Keratinocyte (primary cell): ENCODE measurements around the gene DHX35. TPM values are rescaled to one million over a fixed set of nuclear protein-coding genes. Genes with fewer than 3 reads are reported as not detected.

Source experiments
- DNase-seq: peaks from one replicate; pipeline ENCODE4 v3.0.0-alpha.2; 2011; ENCODE audit warnings: low read depth, missing footprints, low spot score
- FAIRE-seq: peaks from 2 replicates; lab custom pipeline; 2011; peaks lifted over from hg19 to GRCh38; lab: Jason Lieb, UNC
- H2AFZ ChIP-seq: 2 replicates; pipeline ENCODE4 v1.6.0; 2012; ENCODE audit warnings: low read length, control low read depth, inconsistent platforms; ENCODE audit not compliant: control insufficient read depth
- H3K27ac ChIP-seq: 2 replicates; pipeline ENCODE4 v1.5.1; 2011; ENCODE audit warnings: low read length; ENCODE audit not compliant: control insufficient read depth, insufficient read depth
- H3K27me3 ChIP-seq: 3 replicates; pipeline ENCODE4 v1.6.0; 2011; ENCODE audit warnings: low read length; ENCODE audit not compliant: control insufficient read depth, insufficient read depth; ENCODE audit errors: extremely low read depth
- H3K36me3 ChIP-seq, 2 experiments: 2 replicates in 1 of 2; 3 replicates in 1 of 2; pipeline ENCODE4 v1.5.1; 2011; ENCODE audit warnings: low read length in 2 of 2, mild to moderate bottlenecking in 1 of 2; ENCODE audit not compliant: control insufficient read depth in 2 of 2, insufficient read depth in 2 of 2; ENCODE audit errors: extremely low read depth in 1 of 2
- H3K4me1 ChIP-seq: 3 replicates; pipeline ENCODE4 v1.5.1; 2011; ENCODE audit warnings: low read length; ENCODE audit not compliant: control insufficient read depth, insufficient read depth; ENCODE audit errors: extremely low read depth
- H3K4me2 ChIP-seq: 3 replicates; pipeline ENCODE4 v1.6.0; 2011; ENCODE audit warnings: low read depth, low read length; ENCODE audit not compliant: control insufficient read depth, insufficient read depth; ENCODE audit errors: extremely low read depth
- H3K4me3 ChIP-seq, 3 experiments: fragments of 200-600 bp in 1 of 3; sonication (generic) in 1 of 3; 2 replicates in 2 of 3; 3 replicates in 1 of 3; pipeline ENCODE4 v1.5.1; 2011 to 2016; ENCODE audit warnings: low read length in 3 of 3, mild to moderate bottlenecking in 3 of 3, control low read depth in 2 of 3, inconsistent platforms in 1 of 3, low read depth in 1 of 3, mixed read lengths in 1 of 3, mixed run types in 1 of 3, moderate library complexity in 1 of 3; ENCODE audit not compliant: control insufficient read depth in 2 of 3, insufficient read depth in 2 of 3; ENCODE audit errors: extremely low read depth in 1 of 3
- H3K79me2 ChIP-seq: 2 replicates; pipeline ENCODE4 v1.6.0; 2012; ENCODE audit warnings: low read length; ENCODE audit not compliant: control insufficient read depth, insufficient read depth
- H3K9ac ChIP-seq: 3 replicates; pipeline ENCODE4 v1.6.0; 2011; ENCODE audit warnings: low read length; ENCODE audit not compliant: control insufficient read depth, insufficient read depth; ENCODE audit errors: extremely low read depth
- H3K9me1 ChIP-seq: 3 replicates; pipeline ENCODE4 v1.6.0; 2011; ENCODE audit warnings: low read length; ENCODE audit not compliant: control insufficient read depth, insufficient read depth; ENCODE audit errors: extremely low read depth
- H3K9me3 ChIP-seq: 2 replicates; pipeline ENCODE4 v1.5.1; 2012; ENCODE audit warnings: low read depth, low read length; ENCODE audit not compliant: control insufficient read depth
- H4K20me1 ChIP-seq: 3 replicates; pipeline ENCODE4 v1.6.0; 2011; ENCODE audit warnings: low read length; ENCODE audit not compliant: control insufficient read depth, insufficient read depth; ENCODE audit errors: extremely low read depth
- CTCF ChIP-seq, 3 experiments: IDR thresholded peaks in 1 of 3; conservative IDR thresholded peaks in 1 of 3; optimal IDR thresholded peaks in 1 of 3; 2 replicates in 2 of 3; 3 replicates in 1 of 3; pipeline versions ENCODE3 to v1.5.1; 2011; ENCODE audit warnings: low read length in 3 of 3, mild to moderate bottlenecking in 3 of 3, moderate library complexity in 2 of 3, control low read depth in 1 of 3, inconsistent platforms in 1 of 3; ENCODE audit not compliant: insufficient read depth in 2 of 3; ENCODE audit errors: extremely low read depth in 1 of 3
- EZH2 ChIP-seq: IDR thresholded peaks from one replicate; pipeline ENCODE4 v1.6.1; 2012; ENCODE audit warnings: inconsistent platforms, mild to moderate bottlenecking, low read length, moderate library complexity
- dilution Hi-C: fragments of 300-500 bp; cut with MboI; formaldehyde crosslinking; loops from one replicate; pipeline ENCODE4 v1.7.0; 2020; ENCODE audit warnings: low sequenced_read_pairs; ENCODE audit not compliant: extremely low pct_ligation_motif_present
- polyA plus RNA-seq, 5 experiments: library from polyadenylated mRNA; depleted of rRNA in 3 of 5; stranded (reverse) in 3 of 5; stranded (forward) in 1 of 5; unstranded in 1 of 5; fragments of >200 nt; gene quantifications; 1 replicate in 1 of 5; 2 replicates in 3 of 5; 3 replicates in 1 of 5; pipeline versions ENCODE4 v1.2.1 to v1.2.3, GENCODE V29; 2011 to 2012; ENCODE audit warnings: missing spikeins in 2 of 5, low read depth in 1 of 5, low replicate concordance in 1 of 5

Gene DHX35
- polyA plus RNA-seq, 1 donor (not counting 4 experiments of a cell fraction or from before 2014, with no cell fraction given), result 9.8 TPM

GRCh38 chr20:38990728-38991127 lies 28.6 kb downstream of the DHX35 start:
- no peak overlapping the region for H2AFZ ChIP-seq
- H3K27ac ChIP-seq, result no peak overlapping the region
- no peaks in the 10 kb centered on the region for H4K20me1 ChIP-seq
- H3K9me1 ChIP-seq, result no peaks in the 10 kb centered on the region
- DNase-seq (no peak), FAIRE-seq (no peak)
- H3K27me3 ChIP-seq, result no peaks in the 10 kb centered on the region
- H3K4me3 ChIP-seq, result no peak overlapping the region
- no peak overlapping the region for H3K4me2 ChIP-seq
- H3K4me1 ChIP-seq, result peaks cover 5% of the 10 kb centered on the region
- H3K36me3 ChIP-seq, result peaks cover 0 to under 1% of the 10 kb centered on the region in 2 experiments
- H3K9ac ChIP-seq, result no peak overlapping the region
- no peaks in the 10 kb centered on the region for H3K79me2 ChIP-seq
- H3K9me3 ChIP-seq, result no peaks in the 10 kb centered on the region
- dilution Hi-C loops, result no loop called here
- TF ChIP-seq CTCF (optimal IDR thresholded peaks at IDR 0.05 in 1 of 3, IDR thresholded peaks at IDR 0.05 in 1 of 3, conservative IDR thresholded peaks at IDR 0.05 in 1 of 3; ENCODE audit: extremely low read depth in 1 of 3, insufficient read depth in 2 of 3, low read length in 3 of 3), result no peak
- no peak for TF ChIP-seq EZH2

GRCh38 chr20:38991814-38992704 lies 29.9 kb downstream of the DHX35 start:
- dilution Hi-C loops, result no loop called here
- Histone ChIP-seq H4K20me1 (no peaks in the 10 kb centered on the region), H3K9me3 (no peaks in the 10 kb centered on the region), H3K27me3 (no peaks in the 10 kb centered on the region), H3K27ac (no peak overlapping the region), H3K9me1 (no peaks in the 10 kb centered on the region), H3K4me1 (peaks cover 3% of the 10 kb centered on the region), H3K4me3 (no peak overlapping the region), H2AFZ (no peak overlapping the region), H3K4me2 (no peak overlapping the region), H3K9ac (no peak overlapping the region), H3K79me2 (no peaks in the 10 kb centered on the region), H3K36me3 (peaks cover 0 to 4% of the 10 kb centered on the region in 2 experiments)
- DNase-seq (no peak), FAIRE-seq (no peak)
- TF ChIP-seq EZH2, result no peak
- TF ChIP-seq CTCF (optimal IDR thresholded peaks at IDR 0.05 in 1 of 3, IDR thresholded peaks at IDR 0.05 in 1 of 3, conservative IDR thresholded peaks at IDR 0.05 in 1 of 3; ENCODE audit: extremely low read depth in 1 of 3, insufficient read depth in 2 of 3, low read length in 3 of 3), result no peak
